AG10803 (cell line): Measurements from ENCODE around the gene TMEM239.

Experiments used
- DNase-seq: peaks from one replicate; pipeline ENCODE4 v3.0.0; 2010; ENCODE audit warnings: low read depth
- H3K4me3 ChIP-seq: 2 replicates; pipeline ENCODE4 v1.5.1; 2011; ENCODE audit warnings: mild to moderate bottlenecking, low read length, control low read depth
- TF ChIP-seq, protein P1 (sequence below): conservative IDR thresholded peaks from 2 replicates; pipeline ENCODE4 v1.5.1; 2011; ENCODE audit warnings: mild to moderate bottlenecking, low read length, control low read depth, inconsistent platforms

TMEM239 gene

DNA sequence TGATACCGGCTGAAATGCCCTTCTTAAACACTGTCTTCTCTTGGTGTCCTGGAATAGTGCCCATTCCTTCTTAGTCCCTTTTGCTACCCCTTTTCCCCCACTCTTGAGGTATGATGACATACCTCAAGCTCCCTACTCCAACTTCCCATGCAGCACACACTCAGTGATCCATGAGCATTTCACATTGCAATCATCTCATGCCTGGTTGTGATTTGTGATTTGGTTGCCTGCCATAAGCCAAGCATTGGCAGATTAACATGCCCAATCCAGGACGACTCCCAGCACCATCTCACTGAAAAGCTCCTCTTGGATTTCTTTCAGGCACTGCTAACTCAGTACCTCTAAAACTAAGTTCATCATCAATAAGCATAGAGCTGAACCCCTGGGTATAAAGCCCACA lies 42.4 kb downstream of the TMEM239 start:
- peak; percentile 40 for DNase-seq
- no peak overlapping the region for H3K4me3 ChIP-seq
- TF ChIP-seq, protein P1, sequence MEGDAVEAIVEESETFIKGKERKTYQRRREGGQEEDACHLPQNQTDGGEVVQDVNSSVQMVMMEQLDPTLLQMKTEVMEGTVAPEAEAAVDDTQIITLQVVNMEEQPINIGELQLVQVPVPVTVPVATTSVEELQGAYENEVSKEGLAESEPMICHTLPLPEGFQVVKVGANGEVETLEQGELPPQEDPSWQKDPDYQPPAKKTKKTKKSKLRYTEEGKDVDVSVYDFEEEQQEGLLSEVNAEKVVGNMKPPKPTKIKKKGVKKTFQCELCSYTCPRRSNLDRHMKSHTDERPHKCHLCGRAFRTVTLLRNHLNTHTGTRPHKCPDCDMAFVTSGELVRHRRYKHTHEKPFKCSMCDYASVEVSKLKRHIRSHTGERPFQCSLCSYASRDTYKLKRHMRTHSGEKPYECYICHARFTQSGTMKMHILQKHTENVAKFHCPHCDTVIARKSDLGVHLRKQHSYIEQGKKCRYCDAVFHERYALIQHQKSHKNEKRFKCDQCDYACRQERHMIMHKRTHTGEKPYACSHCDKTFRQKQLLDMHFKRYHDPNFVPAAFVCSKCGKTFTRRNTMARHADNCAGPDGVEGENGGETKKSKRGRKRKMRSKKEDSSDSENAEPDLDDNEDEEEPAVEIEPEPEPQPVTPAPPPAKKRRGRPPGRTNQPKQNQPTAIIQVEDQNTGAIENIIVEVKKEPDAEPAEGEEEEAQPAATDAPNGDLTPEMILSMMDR: no peak

- DNase-seq: peak; percentile 93
- H3K4me3 ChIP-seq: no peak overlapping the region
- TF ChIP-seq, protein P1: no peak; the same call in 1 of the 2 replicates
Measured at GRCh38 chr20:2859330-2860121, 43.4 kb downstream of the TMEM239 start.

- DNase-seq: no peak
- no peak overlapping the region for H3K4me3 ChIP-seq
- TF ChIP-seq, protein P1: no peak
Measured at GRCh38 chr20:2864626-2865025, 48.5 kb downstream of the TMEM239 start.

DNA sequence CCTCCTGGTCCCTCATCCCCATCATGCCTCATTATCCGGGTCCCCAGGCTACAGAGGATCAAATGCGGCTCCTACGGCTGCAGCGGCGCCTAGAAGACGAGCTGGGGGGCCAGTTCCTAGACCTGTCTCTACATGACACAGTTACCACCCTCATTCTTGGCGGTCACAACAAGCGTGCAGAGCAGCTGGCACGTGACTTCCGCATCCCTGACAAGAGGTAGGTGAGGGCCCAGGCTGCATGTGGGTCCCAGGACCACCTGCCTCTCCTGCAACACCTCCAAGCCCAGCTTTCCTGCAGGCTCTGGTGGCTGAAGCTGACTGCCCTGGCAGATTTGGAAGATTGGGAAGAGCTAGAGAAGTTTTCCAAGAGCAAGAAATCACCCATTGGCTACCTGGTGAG lies 48.9 kb downstream of the TMEM239 start:
- TF ChIP-seq, protein P1: no peak
- no peak for DNase-seq
- H3K4me3 ChIP-seq: no peak overlapping the region

DNA sequence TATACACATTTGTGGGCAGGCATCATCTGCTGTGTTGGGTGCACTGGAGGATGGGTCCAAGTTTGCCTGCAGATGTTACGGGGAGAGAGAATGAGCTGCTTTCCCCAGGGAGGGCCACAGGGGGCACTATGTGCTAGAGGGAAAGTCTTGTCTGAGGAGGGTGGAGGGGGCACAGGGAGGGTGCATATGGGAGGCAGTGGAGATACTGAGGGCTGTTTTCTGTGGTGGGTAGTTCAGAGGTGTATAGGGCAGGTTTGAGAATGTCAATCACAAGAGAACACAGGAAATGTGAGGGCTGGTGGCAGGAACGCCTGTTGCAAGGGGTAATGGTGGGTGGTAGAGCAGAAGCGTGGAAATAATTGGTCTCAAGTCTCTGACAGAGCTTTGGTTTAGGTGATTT lies 49.5 kb downstream of the TMEM239 start:
- TF ChIP-seq, protein P1: no peak
- no peak overlapping the region for H3K4me3 ChIP-seq
- no peak for DNase-seq

DNA sequence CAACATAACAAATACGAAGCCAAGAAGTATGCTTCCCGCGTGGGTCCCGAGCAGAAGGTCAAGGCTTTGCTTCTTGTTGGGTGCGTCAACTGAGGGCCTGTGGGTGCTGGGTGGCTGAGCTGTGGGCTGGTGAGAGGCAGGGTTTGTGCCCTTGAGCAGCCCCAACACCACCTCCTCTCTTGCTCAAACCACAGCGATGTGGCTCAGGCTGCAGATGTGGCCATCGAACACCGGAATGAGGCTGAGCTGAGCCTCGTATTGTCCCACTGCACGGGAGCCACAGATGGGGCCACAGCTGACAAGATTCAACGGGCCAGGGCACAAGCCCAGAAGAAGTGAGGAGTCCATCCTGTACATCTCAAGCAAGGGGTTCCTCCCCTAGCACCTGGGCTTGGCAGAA lies 50.1 kb downstream of the TMEM239 start:
- TF ChIP-seq, protein P1: no peak
- H3K4me3 ChIP-seq: no peak overlapping the region
- DNase-seq: no peak
